Gastrocnemius medialis (tissue), 4 donors: ENCODE data around the gene JMJD1C.

Source experiments
- POLR2A ChIP-seq, 2 donors: fragments of 450-650 bp; IDR thresholded peaks; one replicate each; pipeline ENCODE4 v1.6.1; 2017; ENCODE audit warnings: antibody characterized with exemption in 2 of 2, mild to moderate bottlenecking in 2 of 2, moderate library complexity in 2 of 2
- TF ChIP-seq, protein P1 (sequence below), 5 experiments: fragments of 450-650 bp in 3 of 5; fragments of 200-600 bp in 2 of 5; sonication (generic) in 2 of 5; IDR thresholded peaks in 4 of 5; conservative IDR thresholded peaks in 1 of 5; 1 replicate in 4 of 5; 2 replicates in 1 of 5; pipeline ENCODE4 v1.5.1; 2016 to 2019; ENCODE audit warnings: antibody characterized with exemption in 5 of 5, mild to moderate bottlenecking in 3 of 5, moderate library complexity in 3 of 5

- TF ChIP-seq POLR2A (IDR thresholded peaks at IDR 0.05) = no peak
- TF ChIP-seq, protein P1, sequence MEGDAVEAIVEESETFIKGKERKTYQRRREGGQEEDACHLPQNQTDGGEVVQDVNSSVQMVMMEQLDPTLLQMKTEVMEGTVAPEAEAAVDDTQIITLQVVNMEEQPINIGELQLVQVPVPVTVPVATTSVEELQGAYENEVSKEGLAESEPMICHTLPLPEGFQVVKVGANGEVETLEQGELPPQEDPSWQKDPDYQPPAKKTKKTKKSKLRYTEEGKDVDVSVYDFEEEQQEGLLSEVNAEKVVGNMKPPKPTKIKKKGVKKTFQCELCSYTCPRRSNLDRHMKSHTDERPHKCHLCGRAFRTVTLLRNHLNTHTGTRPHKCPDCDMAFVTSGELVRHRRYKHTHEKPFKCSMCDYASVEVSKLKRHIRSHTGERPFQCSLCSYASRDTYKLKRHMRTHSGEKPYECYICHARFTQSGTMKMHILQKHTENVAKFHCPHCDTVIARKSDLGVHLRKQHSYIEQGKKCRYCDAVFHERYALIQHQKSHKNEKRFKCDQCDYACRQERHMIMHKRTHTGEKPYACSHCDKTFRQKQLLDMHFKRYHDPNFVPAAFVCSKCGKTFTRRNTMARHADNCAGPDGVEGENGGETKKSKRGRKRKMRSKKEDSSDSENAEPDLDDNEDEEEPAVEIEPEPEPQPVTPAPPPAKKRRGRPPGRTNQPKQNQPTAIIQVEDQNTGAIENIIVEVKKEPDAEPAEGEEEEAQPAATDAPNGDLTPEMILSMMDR (IDR thresholded peaks at IDR 0.05 in 4 of 5, conservative IDR thresholded peaks at IDR 0.05 in 1 of 5) = no peak
Measured at GRCh38 chr10:63304146-63304545, 161.6 kb downstream of the JMJD1C start.
